GM19099 (cell line): ENCODE measurements around the gene SKAP1.

Experiments used
- POLR2A ChIP-seq: IDR thresholded peaks from 3 replicates; pipeline ENCODE4 v1.6.1; 2011; ENCODE audit warnings: low read depth; ENCODE audit not compliant: insufficient read length; ENCODE audit errors: extremely low read depth

SKAP1 gene

GRCh38 chr17:48131216-48131824, 298.7 kb downstream of the SKAP1 start:
- no peak for TF ChIP-seq POLR2A

GRCh38 chr17:48129981-48130380, 300.0 kb downstream of the SKAP1 start:
- TF ChIP-seq POLR2A = no peak

DNA sequence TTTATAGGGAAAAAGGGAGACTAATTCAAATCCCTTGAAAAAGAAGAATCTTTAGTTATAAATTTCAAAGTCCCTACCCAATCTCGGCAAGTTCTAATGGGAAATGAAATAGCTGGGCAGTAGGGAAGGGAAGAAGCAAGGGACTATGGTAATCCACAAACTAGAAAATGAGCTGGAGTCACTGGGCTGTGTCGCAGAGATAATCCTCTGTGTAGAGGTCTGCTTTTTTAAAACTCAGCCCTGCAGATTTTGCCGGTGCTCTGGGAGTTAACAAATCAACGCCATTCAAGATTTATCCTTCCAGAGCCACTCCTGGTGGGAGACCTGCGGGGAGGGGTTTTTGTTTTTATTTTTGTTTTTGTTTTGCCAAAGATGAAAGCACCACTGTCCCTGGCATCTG, 301.6 kb downstream of the SKAP1 start:
- no peak for TF ChIP-seq POLR2A

DNA sequence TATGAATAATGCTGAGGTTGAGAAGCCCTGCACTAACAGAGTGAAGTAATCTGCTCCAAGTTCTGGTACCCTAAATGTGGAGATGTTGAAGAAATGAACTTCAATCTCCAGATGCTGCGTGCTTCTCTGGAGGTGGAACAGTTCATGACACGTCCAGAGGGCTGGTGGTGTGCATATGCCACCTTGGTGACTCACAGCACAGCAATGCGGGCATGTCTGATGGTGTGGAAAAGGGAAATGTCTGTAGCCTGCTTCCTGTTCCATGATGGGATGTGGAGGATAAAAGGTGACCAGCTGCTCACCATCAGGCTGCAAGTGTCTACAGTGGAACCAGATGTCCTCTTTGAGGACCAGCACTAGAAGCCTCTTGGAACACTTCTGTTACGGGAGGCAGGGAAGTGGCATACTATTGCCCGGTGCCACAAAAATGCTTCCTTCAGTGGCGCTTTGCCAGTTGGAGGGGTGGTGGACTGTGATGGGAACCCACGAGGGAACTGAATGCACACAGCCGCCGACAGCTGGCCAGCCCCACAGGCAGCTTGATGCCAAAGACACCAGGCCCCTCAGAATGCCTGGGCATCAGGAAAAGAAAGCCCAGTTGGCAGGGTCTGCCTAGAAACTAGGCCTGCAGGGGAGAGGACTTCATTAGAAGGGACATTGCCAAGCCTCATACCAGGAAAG, 302.5 kb downstream of the SKAP1 start:
- no peak for TF ChIP-seq POLR2A

- TF ChIP-seq POLR2A = no peak
Measured at GRCh38 chr17:48126532-48126850, 303.5 kb downstream of the SKAP1 start.

GRCh38 chr17:48125829-48126531, 304.0 kb downstream of the SKAP1 start:
- no peak for TF ChIP-seq POLR2A

DNA sequence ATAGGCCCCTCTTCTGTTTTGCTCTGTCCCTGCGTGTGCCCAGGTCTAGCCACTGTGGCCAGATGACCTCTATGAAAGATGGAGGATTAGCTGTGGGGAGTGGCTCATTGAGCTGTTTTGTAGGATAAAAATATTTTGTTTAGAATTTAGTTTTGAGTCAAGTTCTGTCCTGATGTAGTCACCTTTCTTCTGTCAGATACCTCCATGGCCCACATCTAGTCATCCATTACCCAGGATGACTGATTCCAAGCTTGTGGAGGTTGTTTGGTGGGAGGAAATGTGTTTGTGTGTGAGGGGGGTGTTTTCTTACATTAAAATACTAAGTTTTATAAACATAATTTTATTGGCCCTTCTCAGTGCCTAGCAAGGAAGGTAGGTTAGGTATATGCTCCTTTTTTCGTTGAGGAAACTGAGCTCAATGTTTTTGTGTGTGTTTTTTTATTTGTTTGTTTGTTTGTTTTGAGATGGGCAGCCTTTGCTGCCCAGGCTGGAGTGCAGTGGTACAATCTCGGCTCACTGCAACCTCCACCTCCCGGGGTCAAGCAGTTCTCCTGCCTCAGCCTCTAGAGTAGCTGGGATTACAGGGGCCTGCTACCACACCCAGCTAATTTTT, 306.1 kb downstream of the SKAP1 start:
- TF ChIP-seq POLR2A = no peak

GRCh38 chr17:48123111-48123510, 306.9 kb downstream of the SKAP1 start:
- no peak for TF ChIP-seq POLR2A

DNA sequence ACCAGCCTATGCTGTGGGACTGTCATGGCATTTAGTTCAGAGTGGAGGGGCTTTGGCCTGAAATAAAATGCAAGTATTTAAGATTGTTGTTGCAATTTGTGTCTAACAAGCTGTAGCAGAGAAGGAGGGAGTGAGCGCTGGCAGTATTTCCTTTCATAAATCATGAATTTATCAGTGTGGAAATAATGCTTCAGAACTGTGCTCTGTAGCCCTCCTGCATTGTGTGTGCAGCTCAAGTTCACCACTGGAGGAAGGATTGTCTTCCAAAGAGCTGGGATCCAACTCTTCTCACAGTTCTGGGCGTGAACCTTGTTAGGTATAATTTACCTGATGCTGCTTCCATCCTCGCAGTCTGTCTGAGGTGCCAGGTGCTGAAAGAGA, 307.4 kb downstream of the SKAP1 start:
- TF ChIP-seq POLR2A = no peak

DNA sequence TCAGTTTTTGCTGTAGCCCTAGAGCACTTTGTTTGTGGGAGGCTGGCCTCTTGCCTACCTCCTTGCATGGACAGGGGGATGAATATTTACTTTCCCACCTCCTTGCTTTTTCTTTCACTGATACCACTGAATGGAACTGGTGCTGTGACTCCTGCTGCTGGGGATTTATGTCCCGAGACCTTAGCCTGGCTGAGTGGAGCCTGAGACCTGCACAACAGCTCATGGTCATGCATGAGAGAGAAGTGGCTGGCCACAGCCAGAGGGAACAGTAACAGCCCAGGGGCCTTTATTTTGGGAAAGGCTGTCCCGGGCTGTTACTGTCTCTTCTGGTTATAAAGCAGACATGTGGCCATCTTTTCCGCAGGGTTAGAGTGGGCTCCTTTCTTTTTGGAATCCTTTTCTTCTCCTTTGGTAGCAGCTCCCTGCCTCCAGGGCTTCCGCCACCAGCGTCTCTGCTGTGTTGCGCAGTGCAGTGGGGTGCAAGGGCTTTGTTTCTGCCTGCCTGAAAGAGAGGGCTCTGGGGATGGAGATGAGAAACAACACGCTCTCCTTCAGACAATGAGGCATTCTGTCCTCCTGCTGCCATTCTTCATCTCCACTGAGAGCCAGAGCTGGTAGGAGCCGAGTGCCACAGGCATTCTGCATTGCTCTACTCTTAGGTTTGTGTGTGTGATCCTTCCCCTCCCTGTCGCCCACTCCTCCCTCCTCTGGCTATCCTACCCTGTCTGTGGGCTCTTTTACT, 307.9 kb downstream of the SKAP1 start:
- no peak for TF ChIP-seq POLR2A

DNA sequence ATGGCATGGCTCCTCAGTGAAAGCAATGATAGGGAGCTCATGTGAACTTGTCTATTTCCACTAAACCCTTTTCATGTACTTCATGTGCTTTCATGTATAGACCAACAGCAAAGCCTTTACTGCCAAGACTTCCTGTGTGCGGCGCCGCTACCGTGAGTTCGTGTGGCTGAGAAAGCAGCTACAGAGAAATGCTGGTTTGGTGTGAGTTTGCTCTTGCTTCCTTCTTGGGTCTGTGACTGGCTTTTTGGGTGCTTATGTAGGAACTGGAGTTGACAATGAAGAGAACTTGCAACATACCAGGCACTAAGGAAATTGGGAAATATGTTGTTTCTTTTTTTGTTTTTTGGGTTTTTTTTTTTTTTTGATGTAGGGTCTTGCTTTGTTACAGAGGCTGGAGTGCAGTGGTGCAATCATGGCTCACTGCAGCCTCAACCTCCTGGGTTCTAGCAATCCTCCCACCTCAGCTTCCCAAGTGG, 316.8 kb downstream of the SKAP1 start:
- peak; percentile 22 for TF ChIP-seq POLR2A

- TF ChIP-seq POLR2A = peak; percentile 6
Measured at GRCh38 chr17:48111937-48112241, 318.1 kb downstream of the SKAP1 start.

DNA sequence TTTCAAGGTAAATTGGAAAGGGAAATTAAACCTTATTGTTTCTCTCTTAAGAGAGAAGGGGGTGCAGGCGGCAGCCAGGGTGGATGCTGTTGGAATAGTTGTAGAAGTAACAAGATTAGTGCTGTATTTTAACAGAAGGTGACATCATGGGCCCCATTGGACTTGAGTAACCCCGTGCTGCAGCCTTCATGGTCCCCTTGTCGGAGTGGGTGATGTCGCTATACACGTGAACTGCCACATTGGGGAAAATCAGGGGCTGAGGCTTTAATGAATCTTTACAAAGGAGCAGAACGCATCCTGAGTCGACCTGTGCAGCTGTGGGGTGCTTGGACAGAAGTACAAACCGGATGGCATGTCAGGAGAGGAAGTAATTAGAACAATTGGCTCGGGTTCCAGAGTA, 319.3 kb downstream of the SKAP1 start:
- TF ChIP-seq POLR2A = no peak

- peak; percentile 82 for TF ChIP-seq POLR2A
Measured at GRCh38 chr17:48107137-48108055, 322.6 kb downstream of the SKAP1 start, which contains the start of gene SNX11. Gene SNX11 (plus strand): TSS chr17:48107766. CDS start chr17:48112044, 4,278 bp downstream.
